ENCODE results near the gene FREM1. TPM values are rescaled to one million over a fixed set of nuclear protein-coding genes. Genes with fewer than 3 reads are reported as not detected.

Gene FREM1
- total RNA-seq, 3 donors from 2014 or later: 4.1 to 12.2 (median 4.3) TPM

DNA sequence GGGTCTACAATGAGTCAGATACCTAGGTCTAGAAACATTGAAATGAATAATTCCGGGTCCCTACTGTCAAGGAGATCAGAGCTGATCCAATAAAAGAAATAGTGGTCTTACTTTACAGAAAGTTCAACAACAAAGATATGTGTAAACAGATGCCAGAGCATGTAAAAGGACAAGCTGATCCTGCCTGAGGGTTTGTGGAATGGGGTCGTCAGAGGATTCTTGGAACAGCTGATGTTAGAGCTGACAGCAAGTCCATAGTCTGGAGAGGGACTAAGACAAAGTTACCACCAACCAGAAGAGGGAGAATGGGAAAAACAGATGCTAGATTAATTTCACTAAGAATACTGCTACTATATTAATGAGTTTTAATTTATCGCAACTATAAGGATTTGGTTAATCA, 71.5 kb downstream of the FREM1 start:
- intact Hi-C loops (cut with DNase I; ENCODE audit: low total_unique reads): no loop called here
- TF ChIP-seq, protein P1, sequence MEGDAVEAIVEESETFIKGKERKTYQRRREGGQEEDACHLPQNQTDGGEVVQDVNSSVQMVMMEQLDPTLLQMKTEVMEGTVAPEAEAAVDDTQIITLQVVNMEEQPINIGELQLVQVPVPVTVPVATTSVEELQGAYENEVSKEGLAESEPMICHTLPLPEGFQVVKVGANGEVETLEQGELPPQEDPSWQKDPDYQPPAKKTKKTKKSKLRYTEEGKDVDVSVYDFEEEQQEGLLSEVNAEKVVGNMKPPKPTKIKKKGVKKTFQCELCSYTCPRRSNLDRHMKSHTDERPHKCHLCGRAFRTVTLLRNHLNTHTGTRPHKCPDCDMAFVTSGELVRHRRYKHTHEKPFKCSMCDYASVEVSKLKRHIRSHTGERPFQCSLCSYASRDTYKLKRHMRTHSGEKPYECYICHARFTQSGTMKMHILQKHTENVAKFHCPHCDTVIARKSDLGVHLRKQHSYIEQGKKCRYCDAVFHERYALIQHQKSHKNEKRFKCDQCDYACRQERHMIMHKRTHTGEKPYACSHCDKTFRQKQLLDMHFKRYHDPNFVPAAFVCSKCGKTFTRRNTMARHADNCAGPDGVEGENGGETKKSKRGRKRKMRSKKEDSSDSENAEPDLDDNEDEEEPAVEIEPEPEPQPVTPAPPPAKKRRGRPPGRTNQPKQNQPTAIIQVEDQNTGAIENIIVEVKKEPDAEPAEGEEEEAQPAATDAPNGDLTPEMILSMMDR (IDR thresholded peaks at IDR 0.05): no peak
- TF ChIP-seq POLR2A (IDR thresholded peaks at IDR 0.05) (no peak), POLR2AphosphoS5 (IDR thresholded peaks at IDR 0.05) (no peak)
- Histone ChIP-seq H3K9me3 (no peaks in the 10 kb centered on the region), H3K4me1 (no peaks in the 10 kb centered on the region), H3K27ac (no peak overlapping the region), H3K27me3 (no peaks in the 10 kb centered on the region), H3K4me3 (no peak overlapping the region), H3K36me3 (no peaks in the 10 kb centered on the region)
- DNase-seq (ENCODE audit: low spot score in 2 of 2): no peak

DNA sequence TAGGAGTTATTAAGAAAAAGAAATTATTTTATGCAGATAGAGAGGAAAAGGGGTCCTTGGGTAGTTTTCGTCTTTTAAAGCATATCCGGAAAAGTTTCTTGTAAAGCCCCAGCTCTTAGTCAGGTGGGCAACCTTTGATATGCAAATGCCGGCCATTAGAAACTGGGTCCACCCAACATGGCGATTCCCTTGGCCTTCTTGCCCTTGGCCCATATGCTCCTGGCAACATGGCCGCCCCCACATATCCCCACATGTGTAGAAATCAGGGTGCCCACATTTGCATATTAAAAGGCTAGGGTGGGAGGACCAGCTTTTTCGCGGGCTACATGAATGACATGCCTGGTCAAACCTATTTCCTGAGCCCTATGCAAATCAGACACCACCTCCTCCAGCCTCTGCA, 73.3 kb downstream of the FREM1 start:
- intact Hi-C loops (cut with DNase I; ENCODE audit: low total_unique reads): no loop called here
- Histone ChIP-seq H3K9me3 (no peaks in the 10 kb centered on the region), H3K27me3 (no peaks in the 10 kb centered on the region), H3K27ac (no peak overlapping the region), H3K36me3 (no peaks in the 10 kb centered on the region), H3K4me1 (no peaks in the 10 kb centered on the region), H3K4me3 (no peak overlapping the region)
- DNase-seq (ENCODE audit: low spot score in 2 of 2): no peak
- TF ChIP-seq POLR2AphosphoS5 (IDR thresholded peaks at IDR 0.05): no peak
- TF ChIP-seq, protein P1 (IDR thresholded peaks at IDR 0.05): no peak

DNA sequence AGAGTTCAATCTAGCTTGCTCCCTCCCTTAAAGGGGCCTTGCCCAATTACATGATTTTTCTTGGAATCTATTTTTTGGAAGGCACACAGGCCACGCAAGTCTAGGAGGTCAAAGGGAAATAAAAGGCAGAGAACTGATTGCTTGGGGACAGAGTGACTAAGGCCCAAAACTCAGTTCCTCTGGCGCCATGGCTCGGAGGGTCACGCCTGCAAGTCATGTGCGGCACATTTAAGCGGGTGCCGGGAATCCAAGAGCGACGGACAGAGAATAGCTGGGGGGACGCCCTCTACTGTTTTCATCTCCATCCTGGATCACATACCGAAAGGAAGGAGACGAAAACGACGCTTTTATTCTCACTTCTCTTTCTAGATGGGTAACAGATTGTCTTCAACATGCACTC, 78.6 kb downstream of the FREM1 start:
- DNase-seq (ENCODE audit: low spot score in 2 of 2): no peak

DNA sequence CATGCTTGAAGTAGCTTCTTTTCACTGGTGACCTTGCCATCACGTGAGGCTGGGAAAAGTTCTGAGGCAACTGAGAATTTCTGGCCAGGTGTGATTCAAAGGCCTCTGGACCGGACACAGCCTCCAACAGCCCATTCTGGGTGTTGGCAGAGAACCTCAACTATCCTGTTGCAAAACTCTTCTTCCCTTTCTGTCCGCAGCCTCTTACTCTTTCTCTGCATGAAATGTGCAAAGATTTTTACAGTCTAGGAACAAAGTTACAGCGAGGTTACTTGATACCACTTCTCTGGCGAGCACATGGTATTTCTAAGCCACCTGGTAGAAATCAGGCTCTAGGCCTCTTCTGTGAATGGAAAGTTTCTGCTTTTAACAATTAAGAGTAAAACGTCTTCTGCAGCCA, 79.2 kb downstream of the FREM1 start:
- intact Hi-C loops (cut with DNase I; ENCODE audit: low total_unique reads): no loop called here
- H3K27ac ChIP-seq: no peak overlapping the region
- no peaks in the 10 kb centered on the region for H3K36me3 ChIP-seq
- no peak overlapping the region for H3K4me3 ChIP-seq
- TF ChIP-seq, protein P1 (IDR thresholded peaks at IDR 0.05): no peak
- TF ChIP-seq POLR2A (IDR thresholded peaks at IDR 0.05): no peak
- TF ChIP-seq POLR2AphosphoS5 (IDR thresholded peaks at IDR 0.05): no peak
- H3K4me1 ChIP-seq: no peaks in the 10 kb centered on the region
- DNase-seq (ENCODE audit: low spot score in 2 of 2): no peak
- no peaks in the 10 kb centered on the region for H3K27me3 ChIP-seq
- no peaks in the 10 kb centered on the region for H3K9me3 ChIP-seq

More for the DNA sequence above, 78.6 kb downstream of the FREM1 start:
- no peaks in the 10 kb centered on the region for H3K9me3 ChIP-seq
- TF ChIP-seq, protein P1 (IDR thresholded peaks at IDR 0.05): no peak
- TF ChIP-seq POLR2AphosphoS5 (IDR thresholded peaks at IDR 0.05): no peak
- no peak for TF ChIP-seq POLR2A (IDR thresholded peaks at IDR 0.05)
- intact Hi-C loops (cut with DNase I; ENCODE audit: low total_unique reads): no loop called here
- no peaks in the 10 kb centered on the region for H3K27me3 ChIP-seq
- H3K27ac ChIP-seq: no peak overlapping the region
- H3K4me3 ChIP-seq: no peak overlapping the region
- H3K36me3 ChIP-seq: no peaks in the 10 kb centered on the region
- no peaks in the 10 kb centered on the region for H3K4me1 ChIP-seq

DNA sequence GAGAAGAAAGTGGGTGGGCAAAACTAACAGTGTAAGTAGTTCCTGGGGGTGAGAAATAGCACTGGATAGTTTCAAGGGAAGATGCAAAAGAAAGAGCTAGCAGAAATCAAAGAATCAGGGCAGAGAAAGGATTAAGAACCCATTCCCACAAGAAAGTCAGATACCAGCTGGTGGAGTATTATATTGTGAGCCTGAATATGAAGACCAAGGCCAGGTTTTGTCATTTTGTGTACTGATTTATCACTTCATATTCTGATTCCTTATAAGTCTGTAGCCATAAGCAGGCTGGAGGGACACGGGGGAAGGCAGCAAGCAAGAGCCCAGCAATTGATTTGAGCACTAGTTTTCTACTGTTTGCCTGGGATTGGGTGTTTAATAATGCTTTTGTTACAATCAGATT, 80.2 kb downstream of the FREM1 start:
- Histone ChIP-seq H3K4me3 (no peak overlapping the region), H3K27me3 (no peaks in the 10 kb centered on the region), H3K9me3 (no peaks in the 10 kb centered on the region), H3K4me1 (no peaks in the 10 kb centered on the region), H3K27ac (no peak overlapping the region), H3K36me3 (no peaks in the 10 kb centered on the region)
- TF ChIP-seq POLR2AphosphoS5 (IDR thresholded peaks at IDR 0.05) (no peak), POLR2A (IDR thresholded peaks at IDR 0.05) (no peak)
- TF ChIP-seq, protein P1 (IDR thresholded peaks at IDR 0.05): no peak
- intact Hi-C loops (cut with DNase I; ENCODE audit: low total_unique reads): no loop called here
- DNase-seq (ENCODE audit: low spot score in 2 of 2): no peak

Data from breast epithelium (tissue), 4 donors.